ENCODE results near the gene HOXD12. TPM values are rescaled to one million over a fixed set of nuclear protein-coding genes. Genes with fewer than 3 reads are reported as not detected.
A peak's percentile ranks its signal among the peaks of the same experiment; 100 is the strongest.

HOXD12 gene
- total RNA-seq, 1 experiment from 2014 or later, result 0.58 TPM

DNA sequence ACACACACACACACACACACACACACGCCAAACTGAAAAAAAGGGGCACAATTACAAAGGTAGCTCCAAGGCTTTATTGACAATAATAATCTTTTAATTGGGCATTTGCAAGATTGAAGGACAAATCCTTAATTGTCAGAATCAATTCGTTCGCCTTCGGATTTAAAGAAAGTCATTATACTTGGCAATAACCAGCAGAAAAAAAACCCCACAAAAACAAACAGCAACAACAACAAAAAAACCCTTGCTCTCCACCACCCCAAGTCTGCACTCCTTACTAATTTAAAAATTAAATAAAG is 28.1 kb downstream of the HOXD12 start:
- Histone ChIP-seq H3K9me3 (ENCODE audit: low read depth, low read length, poor library complexity, severe bottlenecking) (no peaks in the 10 kb centered on the region), H3K27me3 (replicated peaks; ENCODE audit: insufficient read depth, low read depth, low read length, poor library complexity) (no peaks in the 10 kb centered on the region), H3K36me3 (ENCODE audit: insufficient read depth, low read length, poor library complexity, severe bottlenecking) (peaks cover 23% of the 10 kb centered on the region), H3K4me1 (ENCODE audit: insufficient read depth, low read length, poor library complexity, severe bottlenecking) (peaks cover 38% of the 10 kb centered on the region), H3K4me3 (ENCODE audit: low read depth, low read length, poor library complexity, severe bottlenecking) (peak overlapping the region; percentile 62), H3K27ac (ENCODE audit: low read depth, low read length, poor library complexity, severe bottlenecking) (peak overlapping the region; percentile 98)
- CTCF ChIA-PET, result interaction anchor here (0.8 to 2.5 kb wide), 7 partner anchors 13 to 526 kb away, joined by 3 to 24 read pairs (median 12); no protein-coding TSS in a partner anchor
- intact Hi-C loops (cut with micrococcal nuclease; ENCODE audit: unreplicated experiment), result loop anchor here (2.0 to 10.0 kb wide), 6 partner anchors 425 to 1627 kb away; no protein-coding TSS in a partner anchor
- BruUV-seq (replicated peaks), result no TSS peak
- POLR2A ChIA-PET (ENCODE audit: low non-redundant PET), result interaction anchor here (0.6 kb wide), 1 partner anchor 16 kb away, joined by 4 read pairs; no protein-coding TSS in a partner anchor
- TF ChIP-seq, protein P1, sequence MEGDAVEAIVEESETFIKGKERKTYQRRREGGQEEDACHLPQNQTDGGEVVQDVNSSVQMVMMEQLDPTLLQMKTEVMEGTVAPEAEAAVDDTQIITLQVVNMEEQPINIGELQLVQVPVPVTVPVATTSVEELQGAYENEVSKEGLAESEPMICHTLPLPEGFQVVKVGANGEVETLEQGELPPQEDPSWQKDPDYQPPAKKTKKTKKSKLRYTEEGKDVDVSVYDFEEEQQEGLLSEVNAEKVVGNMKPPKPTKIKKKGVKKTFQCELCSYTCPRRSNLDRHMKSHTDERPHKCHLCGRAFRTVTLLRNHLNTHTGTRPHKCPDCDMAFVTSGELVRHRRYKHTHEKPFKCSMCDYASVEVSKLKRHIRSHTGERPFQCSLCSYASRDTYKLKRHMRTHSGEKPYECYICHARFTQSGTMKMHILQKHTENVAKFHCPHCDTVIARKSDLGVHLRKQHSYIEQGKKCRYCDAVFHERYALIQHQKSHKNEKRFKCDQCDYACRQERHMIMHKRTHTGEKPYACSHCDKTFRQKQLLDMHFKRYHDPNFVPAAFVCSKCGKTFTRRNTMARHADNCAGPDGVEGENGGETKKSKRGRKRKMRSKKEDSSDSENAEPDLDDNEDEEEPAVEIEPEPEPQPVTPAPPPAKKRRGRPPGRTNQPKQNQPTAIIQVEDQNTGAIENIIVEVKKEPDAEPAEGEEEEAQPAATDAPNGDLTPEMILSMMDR (conservative IDR thresholded peaks at IDR 0.05; ENCODE audit: low read depth, low read length), result no peak
- TF ChIP-seq EZH2 (IDR thresholded peaks at IDR 0.05; ENCODE audit: borderline replicate concordance, low read depth, low read length, poor library complexity, severe bottlenecking), result no peak
- peak; percentile 17 for DNase-seq (ENCODE audit: low spot score)

DNA sequence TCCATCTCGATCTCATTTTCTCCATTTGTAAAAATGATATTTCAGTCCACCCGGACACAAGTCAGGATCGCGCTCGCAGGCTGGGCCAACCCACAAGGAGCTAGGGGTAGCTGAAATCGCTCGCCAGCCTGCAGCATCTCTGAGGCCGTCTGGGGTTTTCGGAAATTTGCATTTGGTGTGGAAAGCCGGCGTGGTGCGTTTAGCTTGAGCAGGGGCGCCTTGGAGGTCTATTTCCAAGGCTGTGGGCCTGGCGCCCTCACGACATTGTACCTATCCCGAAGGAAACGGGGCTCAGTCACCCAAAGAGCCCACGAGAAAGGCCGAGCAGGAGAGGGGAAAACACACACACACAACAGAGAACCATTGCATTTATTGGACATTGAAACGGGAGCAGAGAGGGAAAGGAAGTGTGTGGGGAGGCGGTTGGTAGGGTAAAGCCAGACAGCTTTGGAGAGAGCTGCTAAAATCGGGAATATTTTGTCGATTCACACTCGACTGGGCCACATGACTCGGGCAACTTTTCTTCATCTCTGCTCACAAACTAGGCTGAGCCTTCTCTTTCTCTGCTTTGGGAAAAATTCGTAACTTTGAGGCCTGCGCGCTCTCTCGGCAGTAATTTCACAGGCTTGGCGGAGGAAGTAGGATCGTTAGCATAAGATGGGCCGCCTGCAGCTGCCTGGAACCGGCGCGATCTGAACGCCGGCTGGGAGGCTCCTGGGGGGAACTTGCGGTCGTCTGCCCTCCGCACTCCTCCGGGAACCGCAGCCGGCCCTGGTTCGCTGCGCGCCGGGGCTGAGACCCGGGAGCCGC is 28.8 kb downstream of the HOXD12 start:
- Histone ChIP-seq H3K36me3 (ENCODE audit: insufficient read depth, low read length, poor library complexity, severe bottlenecking) (peaks cover 20% of the 10 kb centered on the region), H3K4me1 (ENCODE audit: insufficient read depth, low read length, poor library complexity, severe bottlenecking) (peaks cover 45% of the 10 kb centered on the region), H3K9me3 (ENCODE audit: low read depth, low read length, poor library complexity, severe bottlenecking) (no peaks in the 10 kb centered on the region), H3K27ac (ENCODE audit: low read depth, low read length, poor library complexity, severe bottlenecking) (peak overlapping the region; percentile 98), H3K4me3 (ENCODE audit: low read depth, low read length, poor library complexity, severe bottlenecking) (peak overlapping the region; percentile 62), H3K27me3 (replicated peaks; ENCODE audit: insufficient read depth, low read depth, low read length, poor library complexity) (no peaks in the 10 kb centered on the region)
- peak; percentile 81 for DNase-seq (ENCODE audit: low spot score)
- CTCF ChIA-PET, result interaction anchor here (0.7 to 2.5 kb wide), 8 partner anchors 11 to 1020 kb away, joined by 3 to 24 read pairs (median 7); no protein-coding TSS in a partner anchor
- intact Hi-C loops (cut with micrococcal nuclease; ENCODE audit: unreplicated experiment), result loop anchor here (2.0 to 10.0 kb wide), 5 partner anchors 424 to 1626 kb away; no protein-coding TSS in a partner anchor
- BruUV-seq (replicated peaks), result no TSS peak
- POLR2A ChIA-PET (ENCODE audit: low non-redundant PET), result interaction anchor here (0.5 to 0.6 kb wide), 2 partner anchors 17 to 1016 kb away, joined by 4 to 6 read pairs; no protein-coding TSS in a partner anchor
- TF ChIP-seq EZH2 (IDR thresholded peaks at IDR 0.05; ENCODE audit: borderline replicate concordance, low read depth, low read length, poor library complexity, severe bottlenecking), result no peak
- TF ChIP-seq, protein P1 (conservative IDR thresholded peaks at IDR 0.05; ENCODE audit: low read depth, low read length), result no peak

DNA sequence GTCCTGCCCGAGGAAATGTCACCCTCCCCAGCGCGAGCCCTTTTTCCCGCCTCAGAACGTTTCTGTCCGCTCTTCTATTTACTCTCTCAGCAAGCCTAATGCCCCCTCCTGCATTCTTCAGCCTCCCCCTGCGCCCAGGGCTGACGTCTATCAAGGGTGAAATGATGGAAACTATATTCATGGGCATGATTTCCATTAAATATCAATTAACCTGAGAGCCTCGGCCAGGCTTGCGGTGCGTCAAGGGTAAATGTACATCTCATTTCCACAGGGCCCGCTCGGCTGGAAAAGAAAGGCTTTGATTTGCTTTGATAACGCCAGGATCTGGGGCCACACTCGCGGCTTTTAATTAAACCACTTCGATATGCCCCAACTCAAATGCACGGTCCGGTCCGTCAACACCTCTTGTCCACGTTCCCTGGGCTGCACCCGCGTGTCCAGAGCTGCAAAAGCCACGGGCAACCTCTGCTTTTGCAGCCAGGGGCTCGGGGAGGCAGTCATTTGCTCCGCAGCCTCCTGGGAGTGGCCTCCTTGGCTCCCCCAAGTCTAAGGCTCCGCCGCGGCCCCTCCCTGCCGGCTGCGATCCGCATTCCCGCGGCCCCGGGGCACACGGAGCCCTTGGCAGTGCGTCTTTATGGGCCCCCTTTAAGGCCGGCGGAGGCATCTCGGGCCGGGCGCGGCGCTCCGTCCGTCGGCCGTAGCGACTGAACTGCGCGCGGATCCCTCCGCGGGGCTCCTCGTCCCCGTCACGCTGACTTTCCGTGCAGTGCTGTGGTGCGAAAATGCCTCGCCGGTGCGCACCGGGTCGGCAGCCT is 29.6 kb downstream of the HOXD12 start, which contains the start of gene HOXD8:
Gene HOXD8, plus strand, starts transcription at position 724 of the 815 bp plus-strand sequence. CDS start 662 bp downstream, outside the sequence.
- intact Hi-C loops (cut with micrococcal nuclease; ENCODE audit: unreplicated experiment), result loop anchor here (2.0 to 10.0 kb wide), 5 partner anchors 423 to 1626 kb away; no protein-coding TSS in a partner anchor
- Histone ChIP-seq H3K36me3 (ENCODE audit: insufficient read depth, low read length, poor library complexity, severe bottlenecking) (peaks cover 12% of the 10 kb centered on the region), H3K9me3 (ENCODE audit: low read depth, low read length, poor library complexity, severe bottlenecking) (no peaks in the 10 kb centered on the region), H3K4me3 (ENCODE audit: low read depth, low read length, poor library complexity, severe bottlenecking) (peak within 1 kb of the TSS; percentile 62), H3K4me1 (ENCODE audit: insufficient read depth, low read length, poor library complexity, severe bottlenecking) (peaks cover 53% of the 10 kb centered on the region), H3K27ac (ENCODE audit: low read depth, low read length, poor library complexity, severe bottlenecking) (peak within 1 kb of the TSS; percentile 98), H3K27me3 (replicated peaks; ENCODE audit: insufficient read depth, low read depth, low read length, poor library complexity) (no peaks in the 10 kb centered on the region)
- CTCF ChIA-PET, result interaction anchor here (1.0 to 1.3 kb wide), 3 partner anchors 10 to 1019 kb away, joined by 6 to 7 read pairs (median 7); no protein-coding TSS in a partner anchor
- BruUV-seq (replicated peaks), result TSS peak; percentile 14
- POLR2A ChIA-PET (ENCODE audit: low non-redundant PET), result no interaction called here
- peak; percentile 96 for DNase-seq (ENCODE audit: low spot score)
- no peak for TF ChIP-seq EZH2 (IDR thresholded peaks at IDR 0.05; ENCODE audit: borderline replicate concordance, low read depth, low read length, poor library complexity, severe bottlenecking)
- TF ChIP-seq, protein P1 (conservative IDR thresholded peaks at IDR 0.05; ENCODE audit: low read depth, low read length), result no peak
